Activated CD8-positive, alpha-beta T cell treated with anti-CD3 and anti-CD28 coated beads for 36 hours (primary cell): ENCODE results near the gene MYO1H. TPM values are rescaled to one million over a fixed set of nuclear protein-coding genes. Genes with fewer than 3 reads are reported as not detected.

ENCODE experiments used
- ATAC-seq: fragments of 200-7000 bp; cut with Tn5 transposase; one replicate; pipeline ENCODE4 v1.10.0; 2021; ENCODE audit warnings: mild to moderate bottlenecking, moderate library complexity
- CTCF ChIA-PET: fragments of 350-600 bp; sonication (Branson Sonifier 250); formaldehyde crosslinking; loops from one replicate; lab custom pipeline; 2021; ENCODE audit warnings: antibody characterized with exemption; lab: Charles Lee
- POLR2A ChIA-PET: fragments of 350-600 bp; sonication (Branson Sonifier 250); formaldehyde crosslinking; loops from one replicate; lab custom pipeline; 2021; ENCODE audit warnings: antibody characterized with exemption; lab: Charles Lee
- DNase-seq: peaks from one replicate; pipeline ENCODE4 v3.0.0-alpha.2; 2020
- H3K27ac Mint-ChIP-seq: one replicate; pipeline ENCODE4 v1.8.0; 2021; ENCODE audit warnings: mild to moderate bottlenecking, mixed read lengths
- H3K27me3 Mint-ChIP-seq: one replicate; pipeline ENCODE4 v1.8.0; 2021; ENCODE audit warnings: mixed read lengths
- H3K36me3 Mint-ChIP-seq: one replicate; pipeline ENCODE4 v1.8.0; 2021; ENCODE audit warnings: low read depth, mixed read lengths
- H3K4me1 Mint-ChIP-seq: one replicate; pipeline ENCODE4 v1.8.0; 2021; ENCODE audit warnings: low read depth, mixed read lengths
- H3K4me3 Mint-ChIP-seq: one replicate; pipeline ENCODE4 v1.8.0; 2021; ENCODE audit warnings: mild to moderate bottlenecking, moderate library complexity, mixed read lengths
- H3K9me3 Mint-ChIP-seq: one replicate; pipeline ENCODE4 v1.8.0; 2021; ENCODE audit warnings: mixed read lengths
- intact Hi-C: fragments of 100-400 bp; cut with micrococcal nuclease; formaldehyde crosslinking; loops from one replicate; pipeline ENCODE4 v1.10.0; 2022
- total RNA-seq, 2 experiments: library from RNA; stranded (reverse); gene quantifications; one replicate each; pipeline ENCODE4 v1.2.3, GENCODE V29; 2021
- TF ChIP-seq, protein P1 (sequence below): fragments of 200-600 bp; IDR thresholded peaks from one replicate; pipeline ENCODE4 v1.8.0; 2022; ENCODE audit warnings: antibody characterized with exemption, mild to moderate bottlenecking

Gene MYO1H
- total RNA-seq, 2 experiments from 2014 or later, result not detected

- POLR2A ChIA-PET, result no interaction called here
- CTCF ChIA-PET, result no interaction called here
- no peak for ATAC-seq
- TF ChIP-seq, protein P1, sequence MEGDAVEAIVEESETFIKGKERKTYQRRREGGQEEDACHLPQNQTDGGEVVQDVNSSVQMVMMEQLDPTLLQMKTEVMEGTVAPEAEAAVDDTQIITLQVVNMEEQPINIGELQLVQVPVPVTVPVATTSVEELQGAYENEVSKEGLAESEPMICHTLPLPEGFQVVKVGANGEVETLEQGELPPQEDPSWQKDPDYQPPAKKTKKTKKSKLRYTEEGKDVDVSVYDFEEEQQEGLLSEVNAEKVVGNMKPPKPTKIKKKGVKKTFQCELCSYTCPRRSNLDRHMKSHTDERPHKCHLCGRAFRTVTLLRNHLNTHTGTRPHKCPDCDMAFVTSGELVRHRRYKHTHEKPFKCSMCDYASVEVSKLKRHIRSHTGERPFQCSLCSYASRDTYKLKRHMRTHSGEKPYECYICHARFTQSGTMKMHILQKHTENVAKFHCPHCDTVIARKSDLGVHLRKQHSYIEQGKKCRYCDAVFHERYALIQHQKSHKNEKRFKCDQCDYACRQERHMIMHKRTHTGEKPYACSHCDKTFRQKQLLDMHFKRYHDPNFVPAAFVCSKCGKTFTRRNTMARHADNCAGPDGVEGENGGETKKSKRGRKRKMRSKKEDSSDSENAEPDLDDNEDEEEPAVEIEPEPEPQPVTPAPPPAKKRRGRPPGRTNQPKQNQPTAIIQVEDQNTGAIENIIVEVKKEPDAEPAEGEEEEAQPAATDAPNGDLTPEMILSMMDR, result no peak
- Mint-ChIP-seq H3K27ac (no peak overlapping the region), H3K9me3 (no peaks in the 10 kb centered on the region), H3K27me3 (peaks cover 11% of the 10 kb centered on the region), H3K4me3 (no peak overlapping the region), H3K36me3 (no peaks in the 10 kb centered on the region), H3K4me1 (no peaks in the 10 kb centered on the region)
- intact Hi-C loops, result no loop called here
- DNase-seq, result no peak
Observed at GRCh38 chr12:109345428-109345827, 2.3 kb upstream of the MYO1H start.

- ChIA-PET POLR2A (no interaction called here), CTCF (interaction anchor here (0.6 to 2.2 kb wide), 6 partner anchors 31 to 47 kb away, joined by 3 to 8 read pairs (median 3); no protein-coding TSS in a partner anchor)
- ATAC-seq (no peak), DNase-seq (peak; percentile 25)
- TF ChIP-seq, protein P1, result peak; percentile 40
- no peak overlapping the region for H3K27ac Mint-ChIP-seq
- H3K4me1 Mint-ChIP-seq, result no peaks in the 10 kb centered on the region
- intact Hi-C loops, result loop anchor here (2.0 kb wide), 1 partner anchor 40 kb away; no protein-coding TSS in a partner anchor
- no peaks in the 10 kb centered on the region for H3K9me3 Mint-ChIP-seq
- no peaks in the 10 kb centered on the region for H3K36me3 Mint-ChIP-seq
- H3K27me3 Mint-ChIP-seq, result peaks cover 10% of the 10 kb centered on the region
- H3K4me3 Mint-ChIP-seq, result no peak overlapping the region
Observed at GRCh38 chr12:109346920-109347319, 780 bp upstream of the MYO1H start.

DNA sequence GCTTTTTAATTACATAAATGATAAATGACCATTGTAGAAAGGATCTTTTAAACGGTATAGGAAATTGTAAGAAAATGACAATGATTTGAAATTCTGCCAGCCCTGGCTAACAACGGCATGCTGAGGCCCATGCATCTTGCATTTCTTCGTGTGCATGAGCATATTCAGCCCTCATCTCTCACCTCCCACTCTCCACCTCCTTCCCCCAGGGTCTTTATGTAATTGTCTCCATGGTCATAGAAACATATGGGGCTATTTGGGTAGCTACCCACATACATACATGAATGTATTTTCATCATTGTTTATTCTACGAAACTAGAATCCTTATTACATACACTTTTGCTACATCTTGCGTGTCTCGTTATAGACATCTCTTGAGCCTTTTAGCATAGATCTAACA, 4.5 kb downstream of the MYO1H start:
- intact Hi-C loops, result no loop called here

GRCh38 chr12:109356577-109356976, 8.9 kb downstream of the MYO1H start:
- no peak for ATAC-seq
- POLR2A ChIA-PET, result no interaction called here
- TF ChIP-seq, protein P1, result no peak
- Mint-ChIP-seq H3K4me3 (no peak overlapping the region), H3K9me3 (no peaks in the 10 kb centered on the region), H3K27ac (no peak overlapping the region), H3K4me1 (peaks cover 7% of the 10 kb centered on the region), H3K27me3 (peaks cover 14% of the 10 kb centered on the region), H3K36me3 (no peaks in the 10 kb centered on the region)
- intact Hi-C loops, result no loop called here
- no peak for DNase-seq
- CTCF ChIA-PET, result interaction anchor here (0.7 to 2.8 kb wide), 3 partner anchors 25 to 79 kb away, joined by 3 to 8 read pairs (median 3); no protein-coding TSS in a partner anchor

More for the DNA sequence above, 4.5 kb downstream of the MYO1H start:
- Mint-ChIP-seq H3K4me3 (no peak overlapping the region), H3K27me3 (peaks cover 14% of the 10 kb centered on the region), H3K9me3 (no peaks in the 10 kb centered on the region), H3K36me3 (no peaks in the 10 kb centered on the region), H3K4me1 (no peaks in the 10 kb centered on the region), H3K27ac (no peak overlapping the region)
- ChIA-PET CTCF (no interaction called here), POLR2A (interaction anchor here (0.6 kb wide), 1 partner anchor 585 kb away, joined by 3 read pairs; no protein-coding TSS in a partner anchor)
- DNase-seq (no peak), ATAC-seq (no peak)
- TF ChIP-seq, protein P1, result no peak

GRCh38 chr12:109357032-109357431, 9.3 kb downstream of the MYO1H start:
- intact Hi-C loops, result no loop called here
- POLR2A ChIA-PET, result no interaction called here
- H3K4me1 Mint-ChIP-seq, result peaks cover 7% of the 10 kb centered on the region
- H3K4me3 Mint-ChIP-seq, result no peak overlapping the region
- no peak for ATAC-seq
- H3K27me3 Mint-ChIP-seq, result peaks cover 15% of the 10 kb centered on the region
- no peak for DNase-seq
- CTCF ChIA-PET, result interaction anchor here (0.7 to 2.8 kb wide), 3 partner anchors 25 to 79 kb away, joined by 3 to 8 read pairs (median 3); no protein-coding TSS in a partner anchor
- H3K27ac Mint-ChIP-seq, result no peak overlapping the region
- TF ChIP-seq, protein P1, result no peak
- no peaks in the 10 kb centered on the region for H3K9me3 Mint-ChIP-seq
- no peaks in the 10 kb centered on the region for H3K36me3 Mint-ChIP-seq
